Right ventricle myocardium inferior (tissue), 1 donor: ENCODE data around the gene ABCD1. TPM values are rescaled to one million over a fixed set of nuclear protein-coding genes. Genes with fewer than 3 reads are reported as not detected.

Source experiments
- ATAC-seq: fragments of 200-7000 bp; cut with Tn5 transposase; one replicate; pipeline ENCODE4 v1.9.1; 2020; ENCODE audit warnings: mild to moderate bottlenecking, moderate library complexity
- DNase-seq: peaks from one replicate; pipeline ENCODE4 v3.0.0; 2021; ENCODE audit errors: missing footprints
- intact Hi-C: fragments of 100-400 bp; cut with DNase I; formaldehyde crosslinking; loops from one replicate; pipeline ENCODE4 v1.11.0; 2022
- total RNA-seq: library from RNA; stranded (reverse); fragmentation: NEBNext Ultra II Directional; extraction: Animal tissue kit (Norgen Biotek cat#: 25700); gene quantifications from one replicate; pipeline ENCODE4 v1.2.1, GENCODE V29; 2021
- donor health status: DM: no; HTN: yes; CAD: no; lungs with severe emphysema.

Gene ABCD1
- total RNA-seq, 1 donor from 2014 or later: 16.4 TPM

DNA sequence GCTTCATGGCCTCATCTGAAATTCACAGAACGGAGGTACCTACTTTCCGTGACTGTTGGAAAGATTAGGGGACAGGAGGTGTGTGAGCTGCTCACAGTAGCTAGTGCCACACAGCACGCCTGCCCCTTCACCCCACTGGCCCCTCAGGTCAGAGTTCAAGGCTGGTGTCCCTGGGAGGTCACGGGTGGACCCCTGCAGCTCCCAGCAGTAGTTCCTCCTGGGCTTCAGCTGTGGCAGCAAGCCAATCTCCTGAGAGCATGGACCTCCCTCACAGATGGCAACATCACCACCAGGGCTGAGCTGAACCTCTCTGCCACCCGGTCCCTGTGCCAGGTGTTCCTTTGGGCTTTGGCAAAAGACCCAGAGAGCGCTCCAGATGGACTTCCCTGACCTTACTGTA, 67.7 kb downstream of the ABCD1 start:
- no peak for ATAC-seq
- DNase-seq: no peak
- intact Hi-C loops: no loop called here

DNA sequence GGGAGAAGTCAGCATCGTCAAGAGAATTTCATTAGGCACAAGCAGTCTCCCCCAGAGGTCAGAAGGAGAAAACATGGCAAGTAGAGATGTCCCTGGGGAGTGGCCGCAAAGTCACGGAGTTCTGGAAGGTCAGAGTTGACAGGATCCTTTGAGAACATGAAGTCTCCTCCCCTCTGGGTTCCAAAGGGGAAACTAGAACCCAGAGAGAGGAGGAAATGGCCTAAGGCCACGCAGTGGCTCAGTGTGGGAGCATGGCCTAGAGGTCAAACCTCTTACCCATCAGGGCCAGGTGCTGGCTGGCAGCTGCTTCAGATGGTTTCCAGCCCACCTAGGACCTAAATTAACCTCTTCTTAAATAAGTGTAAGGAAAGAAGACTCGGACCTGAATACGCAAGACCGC, 68.6 kb downstream of the ABCD1 start:
- intact Hi-C loops: no loop called here
- no peak for ATAC-seq
- peak; percentile 11 for DNase-seq

Other genes starting within 250 kb of the ABCD1 start
- 42.2 TPM for gene BGN, start 229.9 kb upstream of the ABCD1 start, total RNA-seq
- not detected for gene ATP2B3, start 207.2 kb upstream of the ABCD1 start, total RNA-seq
- 42.6 TPM for gene CCNQ, start 125.7 kb upstream of the ABCD1 start, total RNA-seq
- gene DUSP9, start 77.7 kb upstream of the ABCD1 start, total RNA-seq: 0.19 TPM
- 11.3 TPM for gene PNCK, start 51.0 kb upstream of the ABCD1 start, total RNA-seq
- gene SLC6A8, start 36.9 kb upstream of the ABCD1 start, total RNA-seq: 178 TPM
- gene BCAP31, start 469 bp upstream of the ABCD1 start, total RNA-seq: 98.5 TPM
- gene PLXNB3, start 39.4 kb downstream of the ABCD1 start, total RNA-seq: 2.3 TPM
- 43.3 TPM for gene SRPK3, start 56.2 kb downstream of the ABCD1 start, total RNA-seq
- gene IDH3G, start 69.5 kb downstream of the ABCD1 start, total RNA-seq: 78.7 TPM
- 150 TPM for gene SSR4, start 69.8 kb downstream of the ABCD1 start, total RNA-seq
- gene PDZD4, start 105.7 kb downstream of the ABCD1 start, total RNA-seq: 2.8 TPM
- 6.1 TPM for gene L1CAM, start 161.3 kb downstream of the ABCD1 start, total RNA-seq
- 3.2 TPM for gene AVPR2, start 179.8 kb downstream of the ABCD1 start, total RNA-seq
- 9.7 TPM for gene ARHGAP4, start 201.4 kb downstream of the ABCD1 start, total RNA-seq
- gene NAA10, start 210.2 kb downstream of the ABCD1 start, total RNA-seq: 80.6 TPM
- gene RENBP, start 219.8 kb downstream of the ABCD1 start, total RNA-seq: 8.8 TPM
- gene HCFC1, start 247.0 kb downstream of the ABCD1 start, total RNA-seq: 25.4 TPM
- 6.9 TPM for gene TMEM187, start 247.9 kb downstream of the ABCD1 start, total RNA-seq